Measurements from ENCODE around the gene PCSK4. TPM values are rescaled to one million over a fixed set of nuclear protein-coding genes. Genes with fewer than 3 reads are reported as not detected.

Gene PCSK4
- total RNA-seq, 2 donors from 2014 or later: 1.0 to 4.4 TPM

GRCh38 chr19:1466018-1466460 is 24.1 kb downstream of the PCSK4 start:
- DNase-seq (ENCODE audit: low spot score): no peak
- no peak overlapping the region for H3K27ac ChIP-seq
- H3K4me3 ChIP-seq: no peak overlapping the region
- H3K4me1 ChIP-seq: peaks cover 0 to 57% of the 10 kb centered on the region in 2 donors
- no peaks in the 10 kb centered on the region for H3K9me3 ChIP-seq
- H3K27me3 ChIP-seq: peaks cover 16 to 44% of the 10 kb centered on the region in 2 donors
- H3K36me3 ChIP-seq: no peaks in the 10 kb centered on the region
- TF ChIP-seq CTCF (IDR thresholded peaks at IDR 0.05): no peak

GRCh38 chr19:1465191-1466016 is 24.7 kb downstream of the PCSK4 start:
- peaks cover 16 to 37% of the 10 kb centered on the region in 2 donors for H3K27me3 ChIP-seq
- H3K4me1 ChIP-seq: peaks cover 0 to 51% of the 10 kb centered on the region in 2 donors
- H3K36me3 ChIP-seq: no peaks in the 10 kb centered on the region
- no peak overlapping the region for H3K27ac ChIP-seq
- TF ChIP-seq CTCF (IDR thresholded peaks at IDR 0.05): peak in 1 of 2 donors; percentile 59
- no peaks in the 10 kb centered on the region for H3K9me3 ChIP-seq
- H3K4me3 ChIP-seq: peak overlapping the region in 1 of 2 donors; percentile 13
- no peak for DNase-seq (ENCODE audit: low spot score)

GRCh38 chr19:1461862-1462261 is 28.3 kb downstream of the PCSK4 start:
- Histone ChIP-seq H3K36me3 (no peaks in the 10 kb centered on the region), H3K4me3 (no peak overlapping the region), H3K4me1 (peaks cover 0 to 20% of the 10 kb centered on the region in 2 donors), H3K27ac (no peak overlapping the region), H3K9me3 (no peaks in the 10 kb centered on the region), H3K27me3 (peaks cover 6 to 12% of the 10 kb centered on the region in 2 donors)
- no peak for TF ChIP-seq CTCF (IDR thresholded peaks at IDR 0.05)
- DNase-seq (ENCODE audit: low spot score): no peak

- no peak for TF ChIP-seq CTCF (IDR thresholded peaks at IDR 0.05)
- no peak for DNase-seq (ENCODE audit: low spot score)
- no peaks in the 10 kb centered on the region for H3K36me3 ChIP-seq
- no peaks in the 10 kb centered on the region for H3K9me3 ChIP-seq
- H3K27ac ChIP-seq: no peak overlapping the region
- H3K4me1 ChIP-seq: peaks cover 0 to 20% of the 10 kb centered on the region in 2 donors
- no peak overlapping the region for H3K4me3 ChIP-seq
- peaks cover 0 to 17% of the 10 kb centered on the region in 2 donors for H3K27me3 ChIP-seq
Observed at GRCh38 chr19:1460033-1460995, 29.8 kb downstream of the PCSK4 start.

GRCh38 chr19:1459479-1459878 is 30.7 kb downstream of the PCSK4 start:
- Histone ChIP-seq H3K9me3 (no peaks in the 10 kb centered on the region), H3K4me1 (peaks cover 0 to 23% of the 10 kb centered on the region in 2 donors), H3K27ac (no peak overlapping the region), H3K27me3 (peaks cover 3 to 21% of the 10 kb centered on the region in 2 donors), H3K36me3 (no peaks in the 10 kb centered on the region), H3K4me3 (no peak overlapping the region)
- TF ChIP-seq CTCF (IDR thresholded peaks at IDR 0.05): no peak
- no peak for DNase-seq (ENCODE audit: low spot score)

All from right atrium auricular region (tissue), 2 donors.